Measurements from ENCODE around the gene SPN.
A peak's percentile ranks its signal among the peaks of the same experiment; 100 is the strongest.

SPN gene

GRCh38 chr16:29643596-29643995 is 19.5 kb upstream of the SPN start:
- H3K4me3 ChIP-seq (ENCODE audit: low read length) = no peak overlapping the region
- H2BK5ac ChIP-seq (ENCODE audit: low read length) = no peak overlapping the region
- DNase-seq = no peak
- no peak overlapping the region for H2BK15ac ChIP-seq (replicated peaks; ENCODE audit: low read depth)
- H2BK120ac ChIP-seq (ENCODE audit: low read depth, low read length) = no peak overlapping the region
- H4K8ac ChIP-seq (ENCODE audit: low read depth, low read length) = no peak overlapping the region
- no peak overlapping the region for H3K23ac ChIP-seq (ENCODE audit: low read length)
- H4K5ac ChIP-seq (ENCODE audit: low read length) = no peak overlapping the region
- no peak overlapping the region for H3K56ac ChIP-seq (ENCODE audit: low read length)
- H3K27ac ChIP-seq (ENCODE audit: low read depth, low read length) = no peak overlapping the region
- H3K4me2 ChIP-seq (ENCODE audit: low read length) = no peak overlapping the region
- no CpG with 5 or more reads among the region's 7 CpGs for WGBS (ENCODE audit: extremely low coverage, insufficient coverage, low lambda C conversion rate)
- H3K9ac ChIP-seq (ENCODE audit: low read length) = no peak overlapping the region
- H3K18ac ChIP-seq (ENCODE audit: low read length) = no peak overlapping the region
- H3K4ac ChIP-seq (ENCODE audit: low read depth, low read length) = no peak overlapping the region
- no peaks in the 10 kb centered on the region for H3K79me2 ChIP-seq (ENCODE audit: control insufficient read depth, insufficient read depth, low read length)
- no peaks in the 10 kb centered on the region for H3K79me1 ChIP-seq (ENCODE audit: low read length)
- H3K36me3 ChIP-seq (ENCODE audit: control insufficient read depth, insufficient read depth, low read length) = no peaks in the 10 kb centered on the region
- H3K4me1 ChIP-seq (ENCODE audit: control insufficient read depth, low read depth, low read length) = no peaks in the 10 kb centered on the region
- H3K27me3 ChIP-seq (ENCODE audit: insufficient read depth, low read length, poor library complexity) = no peaks in the 10 kb centered on the region
- no peak overlapping the region for H2AK5ac ChIP-seq (ENCODE audit: low read length)

- no peak for DNase-seq
- Histone ChIP-seq H3K4me2 (ENCODE audit: low read length) (no peak overlapping the region), H4K8ac (ENCODE audit: low read depth, low read length) (no peak overlapping the region), H3K27me3 (ENCODE audit: insufficient read depth, low read length, poor library complexity) (no peaks in the 10 kb centered on the region), H4K5ac (ENCODE audit: low read length) (no peak overlapping the region), H3K4ac (ENCODE audit: low read depth, low read length) (no peak overlapping the region), H3K23ac (ENCODE audit: low read length) (no peak overlapping the region), H3K79me1 (ENCODE audit: low read length) (no peaks in the 10 kb centered on the region), H2BK15ac (replicated peaks; ENCODE audit: low read depth) (no peak overlapping the region), H2AK5ac (ENCODE audit: low read length) (no peak overlapping the region), H3K56ac (ENCODE audit: low read length) (no peak overlapping the region), H3K18ac (ENCODE audit: low read length) (no peak overlapping the region), H3K9ac (ENCODE audit: low read length) (no peak overlapping the region), H3K79me2 (ENCODE audit: control insufficient read depth, insufficient read depth, low read length) (no peaks in the 10 kb centered on the region), H2BK120ac (ENCODE audit: low read depth, low read length) (no peak overlapping the region), H3K4me1 (ENCODE audit: control insufficient read depth, low read depth, low read length) (no peaks in the 10 kb centered on the region), H2BK5ac (ENCODE audit: low read length) (no peak overlapping the region), H3K36me3 (ENCODE audit: control insufficient read depth, insufficient read depth, low read length) (no peaks in the 10 kb centered on the region), H3K4me3 (ENCODE audit: low read length) (no peak overlapping the region), H3K27ac (ENCODE audit: low read depth, low read length) (no peak overlapping the region)
- no CpG with 5 or more reads among the region's 9 CpGs for WGBS (ENCODE audit: extremely low coverage, insufficient coverage, low lambda C conversion rate)
Observed at GRCh38 chr16:29644338-29644857, 18.6 kb upstream of the SPN start.

DNA sequence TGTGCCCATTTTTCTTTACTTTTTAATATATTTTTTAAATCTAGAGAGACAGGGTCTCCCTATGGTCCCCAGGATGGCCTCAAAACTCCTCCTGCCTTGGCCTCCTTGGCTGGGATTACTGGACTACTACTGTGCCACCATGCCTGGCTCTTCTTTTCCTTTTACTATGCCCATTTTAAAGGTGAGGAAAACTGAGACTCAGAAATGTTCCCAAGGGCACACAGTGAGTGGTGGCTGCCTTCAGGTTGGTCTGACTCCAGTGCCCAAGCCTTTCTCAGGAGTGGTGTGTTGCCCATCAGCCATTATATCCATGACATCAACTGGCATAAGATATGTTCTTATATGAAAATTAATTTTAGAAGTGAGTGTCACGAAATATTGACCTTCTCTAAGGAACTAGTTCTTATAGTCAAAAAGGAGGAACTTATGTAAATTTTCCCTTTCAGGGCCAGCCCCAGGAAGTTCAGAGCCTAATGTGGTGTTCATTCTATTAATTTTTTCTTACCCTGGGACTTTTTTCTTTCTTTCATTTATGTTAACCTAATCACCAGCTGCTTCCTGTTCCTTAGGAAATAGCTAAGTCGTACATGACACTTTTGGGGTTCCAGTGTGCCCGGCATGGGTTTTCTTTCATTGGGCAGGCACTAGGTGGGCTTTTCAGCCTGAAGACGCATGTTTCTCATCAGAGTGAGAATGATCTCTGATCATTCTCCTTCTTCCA is 17.9 kb upstream of the SPN start:
- Histone ChIP-seq H3K9ac (ENCODE audit: low read length) (no peak overlapping the region), H2BK120ac (ENCODE audit: low read depth, low read length) (no peak overlapping the region), H3K4ac (ENCODE audit: low read depth, low read length) (no peak overlapping the region), H3K56ac (ENCODE audit: low read length) (no peak overlapping the region), H3K23ac (ENCODE audit: low read length) (no peak overlapping the region), H3K4me1 (ENCODE audit: control insufficient read depth, low read depth, low read length) (no peaks in the 10 kb centered on the region), H2BK5ac (ENCODE audit: low read length) (no peak overlapping the region), H3K36me3 (ENCODE audit: control insufficient read depth, insufficient read depth, low read length) (no peaks in the 10 kb centered on the region), H2AK5ac (ENCODE audit: low read length) (no peak overlapping the region), H4K8ac (ENCODE audit: low read depth, low read length) (no peak overlapping the region), H3K79me1 (ENCODE audit: low read length) (no peaks in the 10 kb centered on the region), H4K5ac (ENCODE audit: low read length) (no peak overlapping the region), H3K79me2 (ENCODE audit: control insufficient read depth, insufficient read depth, low read length) (no peaks in the 10 kb centered on the region), H3K4me3 (ENCODE audit: low read length) (no peak overlapping the region), H3K4me2 (ENCODE audit: low read length) (no peak overlapping the region), H3K27me3 (ENCODE audit: insufficient read depth, low read length, poor library complexity) (no peaks in the 10 kb centered on the region), H3K27ac (ENCODE audit: low read depth, low read length) (no peak overlapping the region), H3K18ac (ENCODE audit: low read length) (no peak overlapping the region), H2BK15ac (replicated peaks; ENCODE audit: low read depth) (no peak overlapping the region)
- no CpG with 5 or more reads among the region's 4 CpGs for WGBS (ENCODE audit: extremely low coverage, insufficient coverage, low lambda C conversion rate)
- no peak for DNase-seq

DNA sequence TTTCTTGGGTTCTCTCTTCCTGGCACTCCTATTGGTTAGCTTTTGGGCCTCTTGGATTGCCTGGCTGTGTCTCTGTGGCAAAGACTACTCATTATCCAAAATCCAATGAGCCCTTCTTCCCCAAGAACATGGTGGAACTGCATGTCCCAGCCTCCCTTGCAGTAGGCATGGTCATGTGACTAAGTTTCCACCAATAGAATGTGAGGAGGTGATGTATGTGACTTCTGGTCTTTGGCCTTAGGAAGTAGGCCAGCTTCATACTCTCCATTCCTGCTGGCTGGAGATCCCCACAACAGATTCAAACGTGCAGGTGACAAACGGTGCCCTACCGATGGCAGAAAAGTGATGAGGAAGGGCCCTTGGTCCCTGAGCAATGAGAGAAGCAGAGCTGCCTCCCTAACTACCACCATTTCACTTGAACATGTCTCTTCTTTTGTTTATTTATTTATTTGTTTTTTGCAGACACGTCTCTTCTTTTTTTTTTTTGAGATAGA is 17.3 kb upstream of the SPN start:
- H3K4ac ChIP-seq (ENCODE audit: low read depth, low read length) = no peak overlapping the region
- H3K4me1 ChIP-seq (ENCODE audit: control insufficient read depth, low read depth, low read length) = no peaks in the 10 kb centered on the region
- H4K5ac ChIP-seq (ENCODE audit: low read length) = no peak overlapping the region
- no peak overlapping the region for H2AK5ac ChIP-seq (ENCODE audit: low read length)
- no peaks in the 10 kb centered on the region for H3K79me2 ChIP-seq (ENCODE audit: control insufficient read depth, insufficient read depth, low read length)
- no peak overlapping the region for H2BK5ac ChIP-seq (ENCODE audit: low read length)
- WGBS (ENCODE audit: extremely low coverage, insufficient coverage, low lambda C conversion rate) = no CpG with 5 or more reads among the region's 4 CpGs
- no peaks in the 10 kb centered on the region for H3K27me3 ChIP-seq (ENCODE audit: insufficient read depth, low read length, poor library complexity)
- H3K23ac ChIP-seq (ENCODE audit: low read length) = no peak overlapping the region
- H3K36me3 ChIP-seq (ENCODE audit: control insufficient read depth, insufficient read depth, low read length) = no peaks in the 10 kb centered on the region
- no peak overlapping the region for H3K27ac ChIP-seq (ENCODE audit: low read depth, low read length)
- peak; percentile 84 for DNase-seq
- H4K8ac ChIP-seq (ENCODE audit: low read depth, low read length) = no peak overlapping the region
- H3K79me1 ChIP-seq (ENCODE audit: low read length) = no peaks in the 10 kb centered on the region
- H3K9ac ChIP-seq (ENCODE audit: low read length) = no peak overlapping the region
- H2BK15ac ChIP-seq (replicated peaks; ENCODE audit: low read depth) = no peak overlapping the region
- H3K4me3 ChIP-seq (ENCODE audit: low read length) = no peak overlapping the region
- H3K56ac ChIP-seq (ENCODE audit: low read length) = peak overlapping the region; percentile 60
- no peak overlapping the region for H3K4me2 ChIP-seq (ENCODE audit: low read length)
- H3K18ac ChIP-seq (ENCODE audit: low read length) = no peak overlapping the region
- no peak overlapping the region for H2BK120ac ChIP-seq (ENCODE audit: low read depth, low read length)

DNA sequence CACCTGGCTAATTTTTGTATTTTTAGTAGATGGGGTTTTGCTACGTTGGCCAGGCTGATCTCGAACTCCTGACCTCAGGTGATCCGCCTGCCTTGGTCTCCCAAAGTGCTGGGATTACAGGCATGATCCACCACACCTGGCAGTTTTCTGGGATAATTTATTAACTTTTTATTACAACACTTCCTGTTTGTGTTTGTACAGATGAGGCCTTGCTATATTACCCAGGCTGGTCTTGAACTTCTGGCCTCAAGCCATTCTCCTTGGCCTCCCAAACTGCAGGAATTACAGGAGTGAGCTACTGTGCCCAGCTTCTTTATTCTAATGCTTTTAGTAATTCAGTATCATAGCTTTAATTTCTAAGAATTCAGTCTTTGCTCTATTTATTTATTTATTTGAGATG is 16.1 kb upstream of the SPN start:
- no peak overlapping the region for H4K5ac ChIP-seq (ENCODE audit: low read length)
- no peaks in the 10 kb centered on the region for H3K27me3 ChIP-seq (ENCODE audit: insufficient read depth, low read length, poor library complexity)
- H2BK5ac ChIP-seq (ENCODE audit: low read length) = no peak overlapping the region
- H4K8ac ChIP-seq (ENCODE audit: low read depth, low read length) = no peak overlapping the region
- H3K4ac ChIP-seq (ENCODE audit: low read depth, low read length) = no peak overlapping the region
- H3K4me3 ChIP-seq (ENCODE audit: low read length) = no peak overlapping the region
- no peak overlapping the region for H2AK5ac ChIP-seq (ENCODE audit: low read length)
- no peak overlapping the region for H2BK120ac ChIP-seq (ENCODE audit: low read depth, low read length)
- no peak overlapping the region for H3K27ac ChIP-seq (ENCODE audit: low read depth, low read length)
- H3K79me1 ChIP-seq (ENCODE audit: low read length) = no peaks in the 10 kb centered on the region
- no peak for DNase-seq
- no peak overlapping the region for H3K56ac ChIP-seq (ENCODE audit: low read length)
- H3K4me1 ChIP-seq (ENCODE audit: control insufficient read depth, low read depth, low read length) = no peaks in the 10 kb centered on the region
- no CpG with 5 or more reads among the region's 3 CpGs for whole genome bisulfite sequencing (ENCODE audit: extremely low coverage, insufficient coverage, low lambda C conversion rate)
- H3K9ac ChIP-seq (ENCODE audit: low read length) = no peak overlapping the region
- no peaks in the 10 kb centered on the region for H3K36me3 ChIP-seq (ENCODE audit: control insufficient read depth, insufficient read depth, low read length)
- no peak overlapping the region for H3K23ac ChIP-seq (ENCODE audit: low read length)
- H2BK15ac ChIP-seq (replicated peaks; ENCODE audit: low read depth) = no peak overlapping the region
- no peak overlapping the region for H3K18ac ChIP-seq (ENCODE audit: low read length)
- H3K4me2 ChIP-seq (ENCODE audit: low read length) = no peak overlapping the region
- H3K79me2 ChIP-seq (ENCODE audit: control insufficient read depth, insufficient read depth, low read length) = no peaks in the 10 kb centered on the region

Measured in mesendoderm (in vitro differentiated cells).